ENCODE data around the gene FOXP1.

The FOXP1 gene

GRCh38 chr3:71095511-71096291, 487.8 kb downstream of the FOXP1 start:
- H3K36me3 ChIP-seq (ENCODE audit: insufficient read depth, low read length), result no peaks in the 10 kb centered on the region
- no peaks in the 10 kb centered on the region for H3K9me3 ChIP-seq (ENCODE audit: low read length)
- no peak overlapping the region for H3K4me3 ChIP-seq (ENCODE audit: low read depth in 1 of 2, low read length in 2 of 2)
- no peak overlapping the region for H3K27ac ChIP-seq (ENCODE audit: low read depth, low read length)
- no peaks in the 10 kb centered on the region for H3K27me3 ChIP-seq (ENCODE audit: control insufficient read depth in 1 of 2, insufficient read depth in 2 of 2, low read length in 2 of 2)
- H3K4me1 ChIP-seq (ENCODE audit: insufficient read depth, low read length), result peaks cover 27% of the 10 kb centered on the region
- no peak overlapping the region for H3K9ac ChIP-seq (ENCODE audit: low read length)

- Histone ChIP-seq H3K36me3 (ENCODE audit: insufficient read depth, low read length) (no peaks in the 10 kb centered on the region), H3K27me3 (ENCODE audit: control insufficient read depth in 1 of 2, insufficient read depth in 2 of 2, low read length in 2 of 2) (no peaks in the 10 kb centered on the region), H3K9me3 (ENCODE audit: low read length) (no peaks in the 10 kb centered on the region), H3K9ac (ENCODE audit: low read length) (no peak overlapping the region), H3K4me1 (ENCODE audit: insufficient read depth, low read length) (peaks cover 24% of the 10 kb centered on the region), H3K27ac (ENCODE audit: low read depth, low read length) (peak overlapping the region; percentile 17), H3K4me3 (ENCODE audit: low read depth in 1 of 2, low read length in 2 of 2) (no peak overlapping the region)
These were observed 488.8 kb downstream of the FOXP1 start for GRCh38 chr3:71094658-71095209.

GRCh38 chr3:71092665-71093064, 490.9 kb downstream of the FOXP1 start:
- Histone ChIP-seq H3K4me3 (ENCODE audit: low read depth in 1 of 2, low read length in 2 of 2) (no peak overlapping the region), H3K4me1 (ENCODE audit: insufficient read depth, low read length) (peaks cover 22% of the 10 kb centered on the region), H3K36me3 (ENCODE audit: insufficient read depth, low read length) (no peaks in the 10 kb centered on the region), H3K27me3 (ENCODE audit: control insufficient read depth in 1 of 2, insufficient read depth in 2 of 2, low read length in 2 of 2) (no peaks in the 10 kb centered on the region), H3K9ac (ENCODE audit: low read length) (no peak overlapping the region), H3K9me3 (ENCODE audit: low read length) (no peaks in the 10 kb centered on the region), H3K27ac (ENCODE audit: low read depth, low read length) (no peak overlapping the region)

GRCh38 chr3:71090207-71090606, 493.3 kb downstream of the FOXP1 start:
- no peaks in the 10 kb centered on the region for H3K27me3 ChIP-seq (ENCODE audit: control insufficient read depth in 1 of 2, insufficient read depth in 2 of 2, low read length in 2 of 2)
- H3K4me1 ChIP-seq (ENCODE audit: insufficient read depth, low read length), result peaks cover 30% of the 10 kb centered on the region
- no peak overlapping the region for H3K4me3 ChIP-seq (ENCODE audit: low read depth in 1 of 2, low read length in 2 of 2)
- no peaks in the 10 kb centered on the region for H3K9me3 ChIP-seq (ENCODE audit: low read length)
- H3K9ac ChIP-seq (ENCODE audit: low read length), result no peak overlapping the region
- H3K27ac ChIP-seq (ENCODE audit: low read depth, low read length), result no peak overlapping the region
- H3K36me3 ChIP-seq (ENCODE audit: insufficient read depth, low read length), result no peaks in the 10 kb centered on the region

- H3K4me1 ChIP-seq (ENCODE audit: insufficient read depth, low read length), result peaks cover 26% of the 10 kb centered on the region
- no peak overlapping the region for H3K27ac ChIP-seq (ENCODE audit: low read depth, low read length)
- no peaks in the 10 kb centered on the region for H3K36me3 ChIP-seq (ENCODE audit: insufficient read depth, low read length)
- H3K27me3 ChIP-seq (ENCODE audit: control insufficient read depth in 1 of 2, insufficient read depth in 2 of 2, low read length in 2 of 2), result no peaks in the 10 kb centered on the region
- no peak overlapping the region for H3K4me3 ChIP-seq (ENCODE audit: low read depth in 1 of 2, low read length in 2 of 2)
- no peak overlapping the region for H3K9ac ChIP-seq (ENCODE audit: low read length)
- H3K9me3 ChIP-seq (ENCODE audit: low read length), result no peaks in the 10 kb centered on the region
These were observed 494.2 kb downstream of the FOXP1 start for GRCh38 chr3:71089271-71089847.

- Histone ChIP-seq H3K36me3 (ENCODE audit: insufficient read depth, low read length) (no peaks in the 10 kb centered on the region), H3K27ac (ENCODE audit: low read depth, low read length) (no peak overlapping the region), H3K4me3 (ENCODE audit: low read depth in 1 of 2, low read length in 2 of 2) (no peak overlapping the region), H3K4me1 (ENCODE audit: insufficient read depth, low read length) (peaks cover 25% of the 10 kb centered on the region), H3K9me3 (ENCODE audit: low read length) (no peaks in the 10 kb centered on the region), H3K9ac (ENCODE audit: low read length) (no peak overlapping the region), H3K27me3 (ENCODE audit: control insufficient read depth in 1 of 2, insufficient read depth in 2 of 2, low read length in 2 of 2) (no peaks in the 10 kb centered on the region)
These were observed 494.8 kb downstream of the FOXP1 start for GRCh38 chr3:71088742-71089141.

- Histone ChIP-seq H3K4me3 (ENCODE audit: low read depth in 1 of 2, low read length in 2 of 2) (no peak overlapping the region), H3K9me3 (ENCODE audit: low read length) (no peaks in the 10 kb centered on the region), H3K4me1 (ENCODE audit: insufficient read depth, low read length) (peaks cover 25% of the 10 kb centered on the region), H3K36me3 (ENCODE audit: insufficient read depth, low read length) (no peaks in the 10 kb centered on the region), H3K27me3 (ENCODE audit: control insufficient read depth in 1 of 2, insufficient read depth in 2 of 2, low read length in 2 of 2) (no peaks in the 10 kb centered on the region), H3K27ac (ENCODE audit: low read depth, low read length) (no peak overlapping the region), H3K9ac (ENCODE audit: low read length) (no peak overlapping the region)
These were observed 495.4 kb downstream of the FOXP1 start for GRCh38 chr3:71088019-71088708.

- H3K9ac ChIP-seq (ENCODE audit: low read length), result no peak overlapping the region
These were observed 496.1 kb downstream of the FOXP1 start for GRCh38 chr3:71087143-71088018.

GRCh38 chr3:71086777-71087142, 496.8 kb downstream of the FOXP1 start:
- H3K9ac ChIP-seq (ENCODE audit: low read length), result no peak overlapping the region
- H3K36me3 ChIP-seq (ENCODE audit: insufficient read depth, low read length), result no peaks in the 10 kb centered on the region
- H3K4me1 ChIP-seq (ENCODE audit: insufficient read depth, low read length), result peaks cover 25% of the 10 kb centered on the region
- no peaks in the 10 kb centered on the region for H3K27me3 ChIP-seq (ENCODE audit: control insufficient read depth in 1 of 2, insufficient read depth in 2 of 2, low read length in 2 of 2)
- H3K9me3 ChIP-seq (ENCODE audit: low read length), result no peaks in the 10 kb centered on the region
- no peak overlapping the region for H3K27ac ChIP-seq (ENCODE audit: low read depth, low read length)
- no peak overlapping the region for H3K4me3 ChIP-seq (ENCODE audit: low read depth in 1 of 2, low read length in 2 of 2)

More at GRCh38 chr3:71087143-71088018, 496.1 kb downstream of the FOXP1 start:
- no peak overlapping the region for H3K27ac ChIP-seq (ENCODE audit: low read depth, low read length)
- H3K4me3 ChIP-seq (ENCODE audit: low read depth in 1 of 2, low read length in 2 of 2), result no peak overlapping the region
- H3K9me3 ChIP-seq (ENCODE audit: low read length), result no peaks in the 10 kb centered on the region
- no peaks in the 10 kb centered on the region for H3K36me3 ChIP-seq (ENCODE audit: insufficient read depth, low read length)
- H3K27me3 ChIP-seq (ENCODE audit: control insufficient read depth in 1 of 2, insufficient read depth in 2 of 2, low read length in 2 of 2), result no peaks in the 10 kb centered on the region
- peaks cover 25% of the 10 kb centered on the region for H3K4me1 ChIP-seq (ENCODE audit: insufficient read depth, low read length)

- H3K4me3 ChIP-seq (ENCODE audit: low read depth in 1 of 2, low read length in 2 of 2), result no peak overlapping the region
- H3K27me3 ChIP-seq (ENCODE audit: control insufficient read depth in 1 of 2, insufficient read depth in 2 of 2, low read length in 2 of 2), result no peaks in the 10 kb centered on the region
- no peak overlapping the region for H3K9ac ChIP-seq (ENCODE audit: low read length)
- no peak overlapping the region for H3K27ac ChIP-seq (ENCODE audit: low read depth, low read length)
- no peaks in the 10 kb centered on the region for H3K9me3 ChIP-seq (ENCODE audit: low read length)
- peaks cover 39% of the 10 kb centered on the region for H3K4me1 ChIP-seq (ENCODE audit: insufficient read depth, low read length)
- H3K36me3 ChIP-seq (ENCODE audit: insufficient read depth, low read length), result no peaks in the 10 kb centered on the region
These were observed 499.8 kb downstream of the FOXP1 start for GRCh38 chr3:71083726-71084131.

GRCh38 chr3:71082833-71083232, 500.7 kb downstream of the FOXP1 start:
- Histone ChIP-seq H3K9me3 (ENCODE audit: low read length) (no peaks in the 10 kb centered on the region), H3K4me3 (ENCODE audit: low read depth in 1 of 2, low read length in 2 of 2) (no peak overlapping the region), H3K9ac (ENCODE audit: low read length) (no peak overlapping the region), H3K27ac (ENCODE audit: low read depth, low read length) (no peak overlapping the region), H3K4me1 (ENCODE audit: insufficient read depth, low read length) (peaks cover 44% of the 10 kb centered on the region), H3K27me3 (ENCODE audit: control insufficient read depth in 1 of 2, insufficient read depth in 2 of 2, low read length in 2 of 2) (no peaks in the 10 kb centered on the region), H3K36me3 (ENCODE audit: insufficient read depth, low read length) (no peaks in the 10 kb centered on the region)
